ENCODE data around the gene MTCH1. TPM values are rescaled to one million over a fixed set of nuclear protein-coding genes. Genes with fewer than 3 reads are reported as not detected.
"Not testable (repeated sequence)": the region's sequence is repeated elsewhere in the genome, so short reads cannot be mapped to it uniquely, and the experiment has no call there.

Gene MTCH1
- total and polyA plus RNA-seq, 8 donors: 66.8 to 146 (median 87.2) TPM

GRCh38 chr6:36955136-36955535, 30.9 kb downstream of the MTCH1 start:
- no peaks in the 10 kb centered on the region for H3K9me3 ChIP-seq
- 74 to 81% methylated on average over 6 of the region's 6 CpGs for WGBS, 2 donors
- FAIRE-seq (no peak), DNase-seq (peak in 1 of 6 donors; percentile 30), ATAC-seq (no peak)
- no peak for TF ChIP-seq CTCF (IDR thresholded peaks at IDR 0.05)
- H3K27ac ChIP-seq: no peak overlapping the region
- intact Hi-C loops (cut with DNase I): no loop called here
- H3K4me3 ChIP-seq: no peak overlapping the region
- H3K36me3 ChIP-seq: no peaks in the 10 kb centered on the region
- H3K27me3 ChIP-seq: no peaks in the 10 kb centered on the region
- no peaks in the 10 kb centered on the region for H3K4me1 ChIP-seq

DNA sequence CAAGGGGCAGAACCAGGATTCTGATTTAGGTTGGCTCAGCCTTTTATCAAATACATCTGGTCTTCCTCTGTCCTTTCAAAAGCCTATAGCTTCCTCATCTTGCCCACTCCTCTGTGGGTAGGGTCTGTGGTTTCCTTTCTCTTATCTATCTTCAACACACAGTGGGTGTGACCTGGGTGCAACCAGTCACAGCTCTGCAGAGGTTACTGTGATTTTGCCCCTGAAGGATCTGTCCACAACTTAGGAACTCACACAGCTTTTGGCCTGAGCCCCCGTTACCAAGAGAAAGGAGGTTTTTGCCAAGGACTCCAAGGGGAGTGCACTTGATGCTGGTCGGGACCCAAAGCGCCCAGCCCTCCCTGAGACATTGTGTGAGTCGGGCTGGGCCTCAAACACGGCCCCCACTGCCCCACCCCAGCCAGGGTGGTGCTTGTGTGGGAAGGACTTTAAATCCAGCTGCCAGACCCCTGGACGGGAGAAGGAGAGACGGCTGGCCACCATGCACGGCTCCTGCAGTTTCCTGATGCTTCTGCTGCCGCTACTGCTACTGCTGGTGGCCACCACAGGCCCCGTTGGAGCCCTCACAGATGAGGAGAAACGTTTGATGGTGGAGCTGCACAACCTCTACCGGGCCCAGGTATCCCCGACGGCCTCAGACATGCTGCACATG, 31.6 kb downstream of the MTCH1 start, which contains the start of gene PI16:
Gene PI16, plus strand, starts transcription at position 477 of the 670 bp plus-strand sequence. Its CDS starts 23 bp downstream, at position 500.
- H3K36me3 ChIP-seq: no peaks in the 10 kb centered on the region
- no peaks in the 10 kb centered on the region for H3K4me1 ChIP-seq
- no peaks in the 10 kb centered on the region for H3K9me3 ChIP-seq
- H3K4me3 ChIP-seq: no peak within 1 kb of the TSS
- WGBS, 2 donors: 80 to 82% methylated on average over 14 of the region's 14 CpGs
- ATAC-seq: no peak
- H3K27ac ChIP-seq: no peak within 1 kb of the TSS
- intact Hi-C loops (cut with DNase I): no loop called here
- no peaks in the 10 kb centered on the region for H3K27me3 ChIP-seq
- FAIRE-seq: no peak
- no peak for DNase-seq
- TF ChIP-seq CTCF (IDR thresholded peaks at IDR 0.05): no peak

DNA sequence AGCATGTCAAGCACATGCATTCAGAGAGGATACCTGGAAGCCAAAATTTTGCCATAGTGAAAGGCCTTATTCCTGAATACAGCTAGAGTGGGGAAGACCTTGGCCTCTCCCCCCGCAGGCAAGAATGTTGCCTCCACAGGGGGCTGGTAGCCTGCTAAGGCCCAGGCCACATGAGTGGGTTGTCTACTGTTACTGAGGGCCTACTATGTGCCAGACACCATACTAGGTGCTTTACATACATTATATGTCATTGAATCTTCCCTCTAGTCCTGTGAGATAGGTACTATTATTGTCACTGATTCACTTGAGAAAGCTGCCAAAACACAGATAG, 32.1 kb downstream of the MTCH1 start:
- no peak overlapping the region for H3K4me3 ChIP-seq
- WGBS, 2 donors: 90 to 95% methylated on average over 1 of the region's 1 CpG
- ATAC-seq (no peak), DNase-seq (no peak), FAIRE-seq (no peak)
- intact Hi-C loops (cut with DNase I): no loop called here
- H3K9me3 ChIP-seq: no peaks in the 10 kb centered on the region
- H3K27me3 ChIP-seq: no peaks in the 10 kb centered on the region
- H3K36me3 ChIP-seq: no peaks in the 10 kb centered on the region
- no peak for TF ChIP-seq CTCF (IDR thresholded peaks at IDR 0.05)
- H3K27ac ChIP-seq: no peak overlapping the region
- H3K4me1 ChIP-seq: no peaks in the 10 kb centered on the region

GRCh38 chr6:36949636-36950035, 36.4 kb downstream of the MTCH1 start:
- ATAC-seq: no peak
- no peak for DNase-seq
- Histone ChIP-seq H3K4me1 (peaks cover 0 to 4% (median 0%) of the 10 kb centered on the region in 3 donors), H3K36me3 (no peaks in the 10 kb centered on the region), H3K4me3 (no peak overlapping the region), H3K27me3 (no peaks in the 10 kb centered on the region), H3K27ac (no peak overlapping the region), H3K9me3 (no peaks in the 10 kb centered on the region)
- intact Hi-C loops (cut with DNase I): no loop called here
- WGBS, 2 donors: 77 to 87% methylated on average over 3 of the region's 3 CpGs
- FAIRE-seq: no peak
- TF ChIP-seq CTCF (IDR thresholded peaks at IDR 0.05): no peak

DNA sequence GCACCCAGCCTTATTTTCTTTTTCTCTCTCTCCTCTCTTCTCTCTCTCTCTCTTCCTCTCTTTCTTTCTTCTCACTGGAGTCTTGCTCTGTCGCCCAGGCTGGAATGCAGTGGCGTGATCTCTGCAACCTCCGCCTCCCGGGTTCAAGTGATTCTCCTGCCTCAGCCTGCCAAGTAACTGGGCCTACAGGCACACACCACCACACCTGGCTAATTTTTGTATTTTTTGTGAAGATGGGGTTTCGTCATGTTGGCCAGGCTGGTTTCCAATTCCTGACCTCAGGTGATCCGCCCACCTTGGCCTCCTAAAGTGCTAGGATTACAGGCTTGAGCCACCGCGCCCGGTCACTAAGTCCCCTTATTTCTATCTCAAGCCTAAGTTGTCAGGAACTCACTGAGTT, 36.9 kb downstream of the MTCH1 start:
- H3K4me1 ChIP-seq; intact Hi-C loops (cut with DNase I); DNase-seq: not testable (repeated sequence)

More for the DNA sequence above, 36.9 kb downstream of the MTCH1 start:
- H3K27me3 ChIP-seq, H3K27ac ChIP-seq, FAIRE-seq, H3K9me3 ChIP-seq, H3K4me3 ChIP-seq, ATAC-seq, H3K36me3 ChIP-seq: not testable (repeated sequence)
- 93 to 94% methylated on average over 9 of the region's 9 CpGs for WGBS, 2 donors
